ENCODE measurements around the gene ALCAM. TPM values are rescaled to one million over a fixed set of nuclear protein-coding genes. Genes with fewer than 3 reads are reported as not detected.

Gene ALCAM
- total RNA-seq, 2 donors from 2014 or later, result 3.3 to 16.5 TPM

- no peak for TF ChIP-seq CTCF (IDR thresholded peaks at IDR 0.05)
Observed at GRCh38 chr3:105415951-105416350, 49.2 kb downstream of the ALCAM start.

GRCh38 chr3:105417525-105418289 is 51.0 kb downstream of the ALCAM start:
- no peak overlapping the region for H3K27ac ChIP-seq
- H3K9me3 ChIP-seq, result no peaks in the 10 kb centered on the region
- H3K27me3 ChIP-seq, result no peaks in the 10 kb centered on the region
- TF ChIP-seq CTCF (IDR thresholded peaks at IDR 0.05), result no peak
- no peaks in the 10 kb centered on the region for H3K4me1 ChIP-seq
- no peaks in the 10 kb centered on the region for H3K36me3 ChIP-seq
- no peak overlapping the region for H3K4me3 ChIP-seq
- no peak for DNase-seq (ENCODE audit: low spot score)

More at GRCh38 chr3:105415951-105416350, 49.2 kb downstream of the ALCAM start:
- Histone ChIP-seq H3K36me3 (no peaks in the 10 kb centered on the region), H3K27me3 (no peaks in the 10 kb centered on the region), H3K9me3 (no peaks in the 10 kb centered on the region), H3K4me3 (no peak overlapping the region), H3K4me1 (no peaks in the 10 kb centered on the region), H3K27ac (no peak overlapping the region)
- no peak for DNase-seq (ENCODE audit: low spot score)

DNA sequence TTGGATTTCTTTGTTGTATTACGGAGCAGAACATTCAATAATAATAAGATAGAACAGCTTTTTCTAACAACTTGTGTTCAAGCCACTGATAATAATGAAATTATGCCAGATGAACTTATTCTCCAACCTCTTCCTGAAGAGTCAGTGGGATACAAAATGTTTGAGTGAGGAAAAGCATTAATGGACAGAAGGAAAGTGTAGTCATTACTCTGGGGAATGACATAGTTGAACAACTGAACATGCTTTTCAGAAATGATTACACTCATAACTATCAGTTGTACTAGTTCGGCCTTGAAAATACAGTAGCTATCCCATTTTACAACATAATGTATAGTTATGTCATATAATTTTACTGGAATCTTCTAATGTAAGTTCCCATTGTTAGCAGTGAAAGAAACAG is 55.9 kb downstream of the ALCAM start:
- no peaks in the 10 kb centered on the region for H3K4me1 ChIP-seq
- H3K27me3 ChIP-seq, result no peaks in the 10 kb centered on the region
- no peak for TF ChIP-seq CTCF (IDR thresholded peaks at IDR 0.05)
- H3K27ac ChIP-seq, result no peak overlapping the region
- H3K4me3 ChIP-seq, result no peak overlapping the region
- no peaks in the 10 kb centered on the region for H3K36me3 ChIP-seq
- H3K9me3 ChIP-seq, result no peaks in the 10 kb centered on the region
- DNase-seq (ENCODE audit: low spot score), result no peak

DNA sequence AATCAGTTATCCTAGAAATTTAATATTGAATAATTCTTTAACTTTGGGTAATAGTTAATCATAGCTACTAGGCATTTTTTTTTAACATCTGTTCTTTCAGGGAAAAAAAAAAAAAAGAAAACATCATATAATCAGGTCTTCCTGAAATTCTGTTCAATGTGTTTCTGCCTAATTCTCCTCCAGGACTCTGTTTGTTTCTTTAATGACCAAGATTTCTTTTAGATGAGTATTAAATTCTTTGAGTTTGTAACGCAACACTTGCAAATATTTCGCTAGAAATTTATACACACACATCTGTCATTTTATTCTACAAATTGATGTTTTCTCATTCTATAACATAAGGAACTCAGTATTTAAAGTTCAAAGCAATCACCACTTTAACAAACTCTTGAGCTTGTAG is 56.7 kb downstream of the ALCAM start:
- no peaks in the 10 kb centered on the region for H3K27me3 ChIP-seq
- H3K4me3 ChIP-seq, result no peak overlapping the region
- DNase-seq (ENCODE audit: low spot score), result no peak
- no peak overlapping the region for H3K27ac ChIP-seq
- no peak for TF ChIP-seq CTCF (IDR thresholded peaks at IDR 0.05)
- H3K9me3 ChIP-seq, result no peaks in the 10 kb centered on the region
- H3K4me1 ChIP-seq, result no peaks in the 10 kb centered on the region
- H3K36me3 ChIP-seq, result no peaks in the 10 kb centered on the region

- Histone ChIP-seq H3K4me1 (no peaks in the 10 kb centered on the region), H3K27ac (no peak overlapping the region), H3K36me3 (no peaks in the 10 kb centered on the region), H3K9me3 (no peaks in the 10 kb centered on the region), H3K27me3 (no peaks in the 10 kb centered on the region), H3K4me3 (no peak overlapping the region)
- TF ChIP-seq CTCF (IDR thresholded peaks at IDR 0.05), result no peak
- no peak for DNase-seq (ENCODE audit: low spot score)
Observed at GRCh38 chr3:105424412-105425152, 57.9 kb downstream of the ALCAM start.
